HepG2 (cell line): Measurements from ENCODE around the gene AFG1L.

Source experiments
- FOSL2 ChIP-seq: sonication (generic); formaldehyde crosslinking; IDR thresholded peaks from 2 replicates; pipeline ENCODE4 v1.4.0; 2020; ENCODE audit warnings: missing genetic modification reagents
- SP1 ChIP-seq, 2 experiments: fragments of 450-650 bp in 1 of 2; sonication (generic) in 1 of 2; formaldehyde crosslinking in 1 of 2; IDR thresholded peaks; 2 replicates each; pipeline versions ENCODE4 v1.4.0 to v1.6.1; 2016 to 2020; ENCODE audit warnings: missing genetic modification reagents in 1 of 2
- ZNF143 ChIP-seq: sonication (generic); formaldehyde crosslinking; IDR thresholded peaks from 2 replicates; pipeline ENCODE4 v1.4.0; 2020; ENCODE audit warnings: missing genetic modification reagents
- TF ChIP-seq, protein P1 (sequence below): sonication (generic); formaldehyde crosslinking; IDR thresholded peaks from 2 replicates; pipeline ENCODE4 v1.5.0; 2020; ENCODE audit warnings: mild to moderate bottlenecking, missing genetic modification reagents, moderate library complexity

DNA sequence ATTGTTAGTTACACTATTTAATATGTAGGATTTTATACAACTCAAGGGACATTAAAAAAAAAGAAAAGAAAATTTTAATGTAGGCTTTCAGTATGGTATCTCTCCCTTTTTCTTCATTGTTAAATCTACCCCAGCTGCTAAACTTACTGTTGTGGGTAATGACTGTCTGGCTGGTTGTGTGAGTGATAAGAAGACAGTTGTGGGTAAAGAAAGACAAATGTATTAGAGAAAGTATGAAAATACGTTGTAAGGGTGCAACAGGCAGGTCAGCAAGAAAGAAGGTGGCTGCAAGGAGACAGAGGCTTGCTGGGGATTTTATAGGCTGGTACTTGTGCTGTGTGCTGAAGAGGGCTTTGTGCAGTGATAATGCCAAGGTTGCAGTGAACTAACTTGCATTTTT lies 174.5 kb downstream of the AFG1L start:
- no peak for TF ChIP-seq SP1 (IDR thresholded peaks at IDR 0.05)
- no peak for TF ChIP-seq SP1 (CRISPR knock-in tag; IDR thresholded peaks at IDR 0.05)
- no peak for TF ChIP-seq ZNF143 (CRISPR knock-in tag)
- no peak for TF ChIP-seq FOSL2 (CRISPR knock-in tag)
- TF ChIP-seq, protein P1, sequence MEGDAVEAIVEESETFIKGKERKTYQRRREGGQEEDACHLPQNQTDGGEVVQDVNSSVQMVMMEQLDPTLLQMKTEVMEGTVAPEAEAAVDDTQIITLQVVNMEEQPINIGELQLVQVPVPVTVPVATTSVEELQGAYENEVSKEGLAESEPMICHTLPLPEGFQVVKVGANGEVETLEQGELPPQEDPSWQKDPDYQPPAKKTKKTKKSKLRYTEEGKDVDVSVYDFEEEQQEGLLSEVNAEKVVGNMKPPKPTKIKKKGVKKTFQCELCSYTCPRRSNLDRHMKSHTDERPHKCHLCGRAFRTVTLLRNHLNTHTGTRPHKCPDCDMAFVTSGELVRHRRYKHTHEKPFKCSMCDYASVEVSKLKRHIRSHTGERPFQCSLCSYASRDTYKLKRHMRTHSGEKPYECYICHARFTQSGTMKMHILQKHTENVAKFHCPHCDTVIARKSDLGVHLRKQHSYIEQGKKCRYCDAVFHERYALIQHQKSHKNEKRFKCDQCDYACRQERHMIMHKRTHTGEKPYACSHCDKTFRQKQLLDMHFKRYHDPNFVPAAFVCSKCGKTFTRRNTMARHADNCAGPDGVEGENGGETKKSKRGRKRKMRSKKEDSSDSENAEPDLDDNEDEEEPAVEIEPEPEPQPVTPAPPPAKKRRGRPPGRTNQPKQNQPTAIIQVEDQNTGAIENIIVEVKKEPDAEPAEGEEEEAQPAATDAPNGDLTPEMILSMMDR (CRISPR knock-in tag) = no peak
